GM18861 (cell line): ENCODE results near the gene CYP8B1.

ENCODE experiments used
- ATAC-seq: cut with Tn5 transposase; IDR thresholded peaks from one replicate; pipeline ENCODE4 v1.9.1; 2021; ENCODE audit not compliant: unreplicated experiment

The CYP8B1 gene

DNA sequence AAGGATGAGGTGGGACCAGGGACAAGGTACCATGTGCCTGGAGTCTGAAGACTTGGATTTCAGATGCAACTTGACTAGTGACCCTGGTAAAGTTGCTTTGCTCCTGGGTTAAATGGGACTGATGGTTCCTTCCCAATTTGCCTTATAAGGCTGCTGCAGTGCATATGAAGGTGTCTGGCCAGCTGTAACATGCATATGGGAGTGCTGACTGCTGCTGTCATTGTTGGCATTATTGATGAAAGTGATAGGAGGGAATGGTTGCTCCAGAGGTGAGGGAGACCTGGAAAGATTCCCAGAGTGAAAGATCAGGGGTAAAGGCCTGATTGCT, 20.5 kb downstream of the CYP8B1 start:
- ATAC-seq: no peak

DNA sequence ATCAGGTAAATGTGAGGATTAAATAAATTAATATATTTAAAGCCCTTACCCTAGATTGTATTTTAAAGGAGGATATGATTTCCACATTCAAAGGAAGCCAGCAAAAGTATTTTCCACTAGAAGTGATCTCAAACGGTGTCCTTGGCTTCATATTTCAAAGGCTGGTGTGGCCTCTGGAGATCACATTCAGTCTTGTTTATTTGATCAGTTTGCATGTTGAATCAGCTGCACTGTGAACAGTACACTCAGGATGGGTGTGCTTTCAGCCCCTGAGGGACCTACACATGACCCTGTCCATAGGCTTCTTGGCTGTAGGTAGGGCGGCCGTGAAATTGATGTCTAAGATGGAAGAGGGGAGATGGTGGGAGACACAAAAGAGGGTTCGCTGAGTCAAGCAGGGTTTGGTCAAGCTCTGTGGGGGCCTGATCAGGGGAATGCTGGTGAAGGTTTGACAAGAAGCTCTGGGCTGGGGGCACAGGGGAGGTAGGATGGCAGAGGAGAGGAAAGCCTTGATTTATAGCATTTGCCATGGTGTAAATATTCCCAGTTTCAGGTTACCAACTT, 21.9 kb downstream of the CYP8B1 start:
- no peak for ATAC-seq

DNA sequence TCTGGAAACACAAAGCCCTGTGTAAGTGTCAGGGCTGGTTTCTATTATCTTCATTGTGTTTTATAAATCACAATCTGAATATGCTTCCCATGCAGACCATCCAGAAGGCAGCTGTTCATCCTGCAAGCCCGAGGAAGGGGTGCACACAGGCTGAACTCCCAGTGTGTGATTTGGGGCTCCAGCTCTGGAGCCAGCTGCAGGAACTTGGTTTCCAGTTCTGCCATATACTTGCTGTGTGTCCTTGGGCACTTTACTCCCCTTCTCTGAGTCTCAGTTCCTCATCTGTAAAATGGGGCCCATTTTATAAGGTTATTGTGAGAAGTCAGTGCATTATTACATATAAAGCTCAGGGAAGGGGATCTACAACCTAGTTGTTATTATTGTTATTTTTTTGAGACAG, 22.6 kb downstream of the CYP8B1 start:
- no peak for ATAC-seq

DNA sequence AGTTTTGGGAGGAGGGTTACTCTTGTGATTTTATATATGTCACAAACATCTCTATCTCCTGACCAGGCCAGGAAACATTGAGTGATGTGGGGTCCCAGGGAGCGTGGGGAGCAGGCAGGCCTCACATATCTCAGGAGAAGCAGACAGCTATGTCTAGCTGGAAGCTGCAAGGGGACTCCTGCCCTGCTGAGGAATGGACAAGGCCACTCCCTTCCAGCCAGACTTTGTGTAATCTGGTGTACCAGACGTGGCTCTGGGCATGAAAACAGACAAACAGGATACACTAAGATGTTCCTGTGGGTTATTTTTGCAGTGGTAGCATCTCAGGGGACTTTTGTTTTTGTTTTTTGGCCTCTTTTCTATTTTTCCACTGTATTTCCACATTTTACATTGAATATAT, 23.2 kb downstream of the CYP8B1 start:
- ATAC-seq: no peak

DNA sequence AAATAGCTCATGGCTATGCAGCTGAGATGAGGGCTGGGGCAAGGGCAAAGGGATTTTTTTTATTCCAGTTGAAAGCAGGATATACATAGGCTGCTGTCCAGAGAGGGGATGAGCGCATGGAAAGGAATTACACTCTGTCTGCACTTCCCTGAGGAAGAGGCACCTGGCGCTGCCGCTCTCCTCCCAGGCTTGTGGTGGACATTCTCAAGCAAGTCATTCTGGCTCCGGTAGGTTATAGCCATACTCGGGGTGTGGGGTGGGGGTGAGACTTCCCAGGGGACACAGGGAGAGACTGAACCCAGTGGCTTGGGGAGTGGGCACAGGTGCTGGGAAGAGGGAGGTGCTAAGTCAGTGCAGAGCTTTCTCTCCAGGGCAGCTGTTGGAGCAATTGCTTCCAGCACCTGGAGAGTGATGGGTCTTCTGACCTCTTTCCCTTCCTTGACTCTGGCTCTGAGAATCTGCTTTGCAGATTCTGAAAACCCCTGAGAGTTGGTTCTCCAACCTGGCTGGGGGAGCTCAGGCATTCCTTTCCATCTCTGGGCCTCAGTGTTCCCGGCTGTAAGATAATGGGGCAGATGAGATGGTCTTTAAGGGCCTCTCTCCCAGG, 24.3 kb downstream of the CYP8B1 start:
- ATAC-seq: no peak

DNA sequence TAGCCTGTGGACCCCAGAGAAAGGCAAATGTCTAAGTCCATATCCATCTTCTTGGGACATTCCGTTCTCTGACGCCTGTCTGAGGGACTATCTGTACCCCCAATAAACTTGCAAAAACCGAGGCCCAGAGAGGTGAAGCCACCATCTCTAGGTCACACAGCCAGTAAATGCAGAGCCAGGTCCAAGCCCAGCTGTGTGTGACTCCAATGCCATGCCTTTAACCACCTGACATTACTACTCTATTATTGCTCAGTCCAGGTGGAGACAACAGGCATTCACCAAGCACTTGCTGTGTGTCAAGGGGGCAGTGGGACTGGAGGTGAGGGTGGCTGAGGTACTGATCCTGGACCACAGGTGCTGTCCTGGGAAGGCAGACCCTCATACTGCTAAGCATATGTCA, 25.4 kb downstream of the CYP8B1 start:
- ATAC-seq: no peak

DNA sequence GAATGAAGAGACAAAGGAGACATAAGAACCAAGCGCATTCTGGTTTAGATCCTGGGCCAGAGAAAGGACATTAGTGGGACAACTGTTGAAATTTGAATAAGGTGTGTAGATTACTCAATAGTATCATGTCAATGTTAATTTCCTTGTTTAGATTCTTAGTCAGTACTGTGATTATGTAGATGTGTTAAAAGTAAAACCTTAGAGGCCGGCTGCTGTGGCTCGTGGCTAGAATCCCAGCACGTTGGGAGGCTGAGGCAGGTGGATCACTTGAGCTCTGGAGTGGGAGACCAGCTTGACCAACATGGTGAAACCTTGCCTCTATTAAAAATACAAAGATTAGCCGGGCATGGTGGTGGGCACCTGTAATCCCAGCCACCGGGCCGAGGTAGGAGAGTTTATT, 26.7 kb downstream of the CYP8B1 start:
- no peak for ATAC-seq

DNA sequence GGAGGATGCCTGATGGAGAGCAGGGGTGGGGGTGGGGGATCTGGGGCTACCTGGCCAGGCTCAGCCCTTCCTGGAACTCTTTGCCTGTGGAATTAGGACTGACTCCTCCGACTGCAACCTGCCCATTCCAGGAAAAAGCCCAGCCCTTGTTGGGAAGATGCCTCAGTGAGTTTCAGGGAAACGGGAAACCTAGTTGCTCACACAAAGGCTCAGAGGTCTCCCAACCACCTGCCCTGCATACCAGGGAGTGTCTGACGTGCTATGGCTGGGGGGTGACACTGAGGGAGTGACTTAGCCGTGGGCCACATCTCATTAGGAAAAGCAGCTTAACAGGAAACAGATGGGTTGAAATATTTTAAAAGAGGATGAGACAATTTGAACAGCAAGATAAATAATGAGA, 27.9 kb downstream of the CYP8B1 start:
- no peak for ATAC-seq

DNA sequence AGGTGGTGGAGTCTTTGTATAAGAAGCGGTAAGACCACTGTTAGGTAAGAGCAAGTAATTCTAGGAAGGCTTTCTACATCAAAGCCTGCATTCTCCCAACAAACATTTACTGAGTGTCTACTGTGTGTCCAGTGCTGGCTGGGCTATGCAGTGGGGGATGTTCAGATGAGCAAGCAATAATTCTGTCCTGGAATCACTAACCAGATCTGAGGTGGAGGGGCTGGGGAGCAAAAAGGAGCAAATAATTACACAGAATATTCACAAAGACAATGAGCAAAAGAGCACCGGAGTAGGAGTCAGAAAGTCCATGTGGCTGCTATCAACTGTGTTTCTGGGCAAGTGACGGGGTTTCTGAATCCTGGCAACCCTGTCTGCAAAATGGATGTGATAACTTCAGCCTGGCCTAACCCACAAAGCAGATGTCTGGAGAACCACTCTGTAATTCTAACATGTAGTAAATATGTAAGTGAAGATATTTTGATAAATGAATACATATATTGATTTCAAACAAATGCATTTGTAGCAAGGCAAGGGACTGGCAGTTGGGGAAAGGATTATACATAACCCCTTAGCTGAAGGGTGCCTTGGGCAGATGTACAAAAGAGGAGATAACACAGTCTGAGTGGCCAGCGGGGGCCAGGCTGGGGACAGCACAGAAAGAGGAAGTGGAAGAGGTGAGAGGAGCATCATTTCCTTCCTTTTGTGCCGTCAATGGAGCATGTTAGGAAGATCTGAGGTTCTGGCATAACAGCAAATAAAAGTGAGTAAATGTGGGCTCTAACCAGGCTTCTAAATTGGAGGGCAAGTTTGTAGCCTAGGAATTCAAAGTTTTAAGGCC, 28.8 kb downstream of the CYP8B1 start:
- peak; percentile 59 for ATAC-seq

DNA sequence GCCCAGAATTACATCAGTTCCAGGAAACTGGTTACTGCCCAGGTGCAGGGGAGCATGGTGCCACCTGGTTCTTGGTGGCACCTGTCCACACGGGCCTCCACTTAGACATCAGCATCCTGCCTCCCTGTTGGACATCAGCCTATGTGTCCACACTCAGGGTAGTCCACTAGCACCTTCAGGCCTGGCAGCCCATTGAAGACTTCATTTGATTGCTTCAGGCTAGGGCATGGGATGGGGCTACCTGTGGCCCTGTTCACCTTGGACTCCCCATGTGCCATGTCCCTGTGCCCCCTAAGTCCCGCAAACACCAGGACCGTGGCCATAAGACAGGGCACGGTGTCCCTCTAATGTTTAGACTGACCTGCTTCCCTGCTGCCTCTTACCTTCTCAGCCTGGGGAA, 30.9 kb downstream of the CYP8B1 start:
- no peak for ATAC-seq

DNA sequence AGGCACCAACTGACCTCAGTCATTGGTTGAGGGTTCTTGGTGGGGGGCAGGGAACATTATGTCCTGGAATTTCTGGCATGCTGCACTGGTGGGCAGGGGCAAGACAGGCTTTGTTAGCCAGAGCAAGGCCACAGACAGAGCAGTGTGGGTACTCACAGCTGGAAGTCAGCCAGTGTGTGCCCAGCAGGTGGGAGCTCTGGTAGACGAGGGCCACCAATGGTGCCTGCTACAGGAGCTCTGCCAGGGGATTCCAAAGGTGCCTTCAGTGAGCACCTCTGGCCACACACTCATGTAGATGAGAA, 31.3 kb downstream of the CYP8B1 start:
- no peak for ATAC-seq

DNA sequence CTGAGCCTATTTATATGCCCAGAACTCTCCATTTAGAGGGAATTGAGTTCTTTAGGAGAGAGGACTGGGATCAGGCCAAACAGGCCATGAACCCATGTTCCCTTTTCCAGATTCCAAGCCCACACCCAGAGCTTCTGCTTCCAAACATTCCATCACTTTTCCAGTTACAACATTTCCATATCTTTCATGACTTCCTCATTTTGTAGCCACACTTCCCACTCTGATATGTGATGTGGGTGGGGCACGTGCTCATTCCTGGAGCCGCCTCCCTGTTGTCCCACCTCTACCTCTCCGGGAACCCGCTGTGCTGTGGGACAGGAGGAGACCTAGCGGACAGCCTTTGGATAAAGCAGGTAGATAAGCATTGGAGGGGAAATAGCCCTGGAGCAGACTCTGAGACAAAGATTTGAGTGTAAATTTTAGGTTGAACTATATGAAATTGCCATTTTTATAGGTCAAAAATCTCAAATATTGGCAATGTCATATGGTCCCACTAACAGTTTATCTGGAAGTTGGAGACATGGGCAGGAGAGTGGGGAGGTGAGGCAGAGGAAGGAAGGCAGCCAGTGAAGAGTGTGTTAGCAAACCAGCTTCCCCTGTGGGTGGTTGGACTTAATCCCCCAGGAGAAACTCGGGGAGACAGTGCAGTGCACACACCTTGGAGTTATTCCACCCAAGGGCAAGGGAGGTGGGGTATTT, 31.8 kb downstream of the CYP8B1 start:
- ATAC-seq: no peak

DNA sequence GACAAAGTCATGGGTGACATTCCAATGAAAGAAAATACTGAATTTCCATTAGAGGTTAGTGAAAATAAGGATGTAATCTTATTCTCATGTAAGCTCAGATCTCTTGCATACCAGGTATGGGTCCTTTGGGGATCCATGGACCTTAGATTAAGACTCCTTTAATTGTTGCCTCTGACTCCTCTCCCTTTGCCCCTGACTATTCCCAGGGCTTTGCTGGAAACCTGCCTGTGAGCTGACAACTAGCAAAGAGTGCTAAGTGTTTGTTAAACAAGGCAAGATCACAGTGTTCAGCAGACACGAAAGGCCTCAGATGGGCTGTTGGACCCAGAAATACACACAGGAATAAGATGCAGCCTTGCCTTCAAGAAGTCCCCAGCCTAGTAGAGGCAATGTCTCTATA, 34.3 kb downstream of the CYP8B1 start:
- ATAC-seq: no peak

DNA sequence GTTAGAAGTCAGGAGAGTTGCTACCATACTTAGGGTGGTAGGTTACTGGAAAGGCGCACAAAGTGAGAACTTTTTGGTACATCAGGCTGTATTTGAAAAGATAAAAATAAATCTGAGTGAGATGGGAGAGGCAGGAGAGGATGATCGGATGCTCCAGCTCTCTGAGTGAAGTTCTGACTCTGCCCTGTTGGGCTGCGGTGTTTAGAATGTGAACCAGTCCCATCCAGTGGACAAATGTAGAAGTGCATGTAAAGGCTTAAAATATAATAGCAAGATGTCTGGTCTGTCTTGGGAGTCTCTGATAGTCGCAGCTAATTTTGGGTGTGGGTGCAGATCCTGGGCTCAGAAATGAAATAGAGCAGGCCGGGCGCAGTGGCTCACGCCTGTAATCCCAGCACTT, 36.1 kb downstream of the CYP8B1 start:
- ATAC-seq: peak; percentile 97

DNA sequence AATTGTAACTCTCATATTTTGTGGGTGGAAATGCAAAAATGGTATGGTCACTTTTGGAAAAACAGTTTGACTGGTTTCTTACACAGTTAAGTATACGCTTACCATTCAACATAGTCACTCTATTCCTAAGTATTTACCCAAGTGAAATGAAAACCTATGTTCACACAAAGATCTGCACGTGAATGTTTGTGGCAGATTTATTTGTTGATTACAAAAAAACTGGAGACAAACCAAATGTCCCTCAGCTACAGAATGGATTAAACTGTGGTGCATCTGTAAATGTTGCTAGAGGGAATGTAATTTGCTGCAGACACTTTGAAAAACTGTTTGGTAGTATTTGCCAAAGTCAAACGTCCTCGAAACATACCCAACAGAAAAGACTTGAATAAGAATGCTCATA, 37.1 kb downstream of the CYP8B1 start:
- ATAC-seq: no peak

DNA sequence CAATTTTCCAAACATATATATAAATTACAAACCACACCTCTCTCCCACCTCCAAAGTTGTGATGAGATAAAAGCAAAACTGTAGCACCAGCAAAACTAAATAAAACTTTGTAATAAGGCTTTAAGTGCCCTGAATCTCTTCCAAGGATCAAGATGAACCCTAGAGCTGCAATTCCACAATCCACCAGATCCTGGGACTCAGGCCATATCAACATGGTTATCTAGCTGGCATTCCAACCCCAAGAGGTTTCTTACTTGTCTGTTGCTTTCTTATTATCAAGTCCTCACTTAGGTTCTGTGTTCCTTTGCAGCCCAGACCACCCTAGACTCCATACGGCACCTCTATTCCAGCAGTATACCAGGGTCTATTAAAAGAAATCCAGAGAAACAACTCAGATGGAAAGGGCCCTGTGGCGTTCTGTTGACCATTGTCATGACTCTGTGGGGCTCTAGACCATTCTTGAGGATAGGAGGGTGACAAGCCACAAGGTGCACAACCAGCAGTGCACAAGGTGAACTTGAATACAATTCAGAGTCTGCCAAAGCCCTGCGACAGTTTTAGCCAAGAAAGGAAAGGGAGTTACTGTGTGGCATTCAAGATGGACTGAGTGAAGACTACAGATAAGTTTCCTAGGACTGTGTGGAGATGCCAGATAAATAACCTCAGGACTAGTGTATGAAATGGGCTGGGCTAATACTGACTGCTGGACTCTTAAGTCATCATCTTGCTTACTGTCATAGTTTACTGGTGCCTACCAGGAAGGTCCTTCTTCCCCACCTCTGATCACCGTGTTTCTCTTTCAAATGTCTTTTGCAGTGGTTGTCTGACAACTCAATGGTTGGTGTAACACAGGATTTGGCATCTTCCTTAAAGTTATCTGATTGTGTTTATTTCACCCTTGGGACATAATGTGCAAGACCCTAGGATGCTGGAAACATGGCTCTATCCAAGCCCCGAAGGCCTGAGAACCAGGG, 39.2 kb downstream of the CYP8B1 start:
- ATAC-seq: no peak

DNA sequence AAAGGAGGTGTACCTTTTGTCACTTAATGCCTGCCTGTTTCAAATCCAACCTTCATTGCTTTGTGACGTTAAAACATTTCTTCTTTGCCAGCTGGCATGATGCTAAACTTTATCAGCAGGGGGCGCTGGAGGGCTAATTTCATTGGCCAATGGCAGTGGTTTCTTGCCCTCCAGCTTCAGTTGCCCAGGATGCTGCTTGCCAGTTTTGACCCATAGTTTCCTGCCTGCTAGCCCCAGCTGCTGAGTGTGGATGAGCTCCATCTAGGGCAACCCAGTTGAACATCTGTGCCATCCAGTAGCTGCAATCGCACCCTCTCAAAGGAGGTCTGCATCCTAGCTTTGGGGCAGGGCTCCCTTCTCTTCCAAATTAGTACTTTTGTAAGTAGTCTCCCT, 44.4 kb downstream of the CYP8B1 start:
- ATAC-seq: no peak

DNA sequence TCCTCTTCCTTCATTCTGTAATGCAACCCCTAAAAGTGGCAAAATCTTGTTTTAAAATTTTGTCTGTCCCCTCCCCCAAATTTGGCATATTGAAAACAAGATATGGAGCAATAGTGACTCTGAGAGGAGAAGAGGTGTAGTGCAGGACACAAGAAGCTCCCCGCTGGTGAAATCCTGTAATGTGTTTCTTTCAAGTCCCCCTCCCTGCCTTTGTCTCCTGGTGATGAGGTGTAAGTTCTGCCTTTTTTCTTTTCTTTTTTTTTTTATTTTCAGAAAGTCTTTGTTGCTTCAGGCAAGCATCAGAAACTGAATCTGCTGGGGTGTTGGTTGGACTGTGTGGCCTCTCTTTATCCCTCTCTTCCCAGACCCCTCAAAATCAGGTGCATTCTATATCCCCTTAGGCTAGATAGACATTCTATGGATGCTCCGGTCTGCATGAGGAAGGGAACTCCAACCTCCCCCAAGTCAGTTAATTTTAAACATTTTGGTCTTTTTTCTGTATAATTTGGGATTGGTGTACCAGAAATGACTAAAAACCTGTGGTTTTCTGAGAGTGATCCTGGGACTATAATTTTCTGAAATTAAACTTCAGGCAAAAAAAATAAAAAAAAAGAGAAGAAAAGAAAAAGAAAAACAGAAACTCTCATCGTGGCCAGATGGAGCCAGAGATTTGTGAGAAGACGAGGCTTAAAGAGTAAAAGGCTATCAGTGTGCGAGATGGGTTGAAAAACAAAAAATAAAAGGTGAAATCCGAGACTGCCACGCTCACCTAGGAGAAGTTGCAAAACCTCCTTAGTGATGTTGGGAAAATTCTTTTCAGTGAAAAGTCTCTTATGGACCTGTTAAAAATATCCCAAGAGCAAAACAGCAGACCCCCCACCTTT, 45.0 kb downstream of the CYP8B1 start:
- ATAC-seq: no peak

DNA sequence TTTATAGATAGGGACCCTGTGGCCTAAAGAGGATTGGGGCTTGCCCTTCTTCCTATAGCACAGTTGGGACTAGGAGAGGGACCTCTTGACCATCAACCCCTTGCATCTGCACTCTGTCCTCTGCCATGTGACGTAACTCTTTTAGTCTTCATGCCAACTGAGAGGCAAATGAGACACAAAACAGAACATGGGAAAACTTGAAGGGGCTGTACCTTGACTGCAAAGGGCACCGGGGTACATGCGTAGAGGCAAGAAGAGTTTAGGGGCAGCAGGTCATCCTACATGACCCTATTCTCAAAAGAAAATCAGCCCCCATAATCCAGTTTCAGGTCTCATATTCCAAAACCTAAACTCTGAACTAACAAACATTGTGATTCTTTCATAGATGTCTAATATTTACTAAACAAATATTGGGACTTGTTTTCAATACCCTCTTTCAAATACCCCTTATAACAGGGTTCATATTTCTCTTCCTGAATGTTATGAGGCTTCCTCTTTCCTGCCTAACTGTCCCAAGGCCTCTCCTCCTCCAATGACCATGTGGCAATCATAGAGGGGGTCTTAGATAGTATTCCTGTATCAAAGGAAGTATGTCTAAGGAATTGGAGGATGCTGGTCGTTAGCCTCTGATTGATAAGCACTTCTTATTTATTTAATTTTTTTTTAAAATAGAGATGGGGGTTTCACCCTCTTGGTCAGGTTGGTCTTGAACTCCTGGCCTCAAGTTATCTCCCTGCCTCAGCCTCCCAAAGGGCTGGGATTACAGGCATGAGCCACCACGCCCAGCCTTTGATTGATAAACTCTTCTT, 45.8 kb downstream of the CYP8B1 start:
- no peak for ATAC-seq
